Activated naive CD4-positive, alpha-beta T cell treated with anti-CD3 and anti-CD28 coated beads for 36 hours (primary cell): ENCODE data around the gene CACNA2D3. TPM values are rescaled to one million over a fixed set of nuclear protein-coding genes. Genes with fewer than 3 reads are reported as not detected.

ENCODE experiments used
- CTCF ChIA-PET: fragments of 350-600 bp; sonication (Branson Sonifier 250); formaldehyde crosslinking; loops from one replicate; lab custom pipeline; 2021; ENCODE audit warnings: antibody characterized with exemption; lab: Charles Lee
- DNase-seq: peaks from one replicate; pipeline ENCODE4 v3.0.0-alpha.2; 2020
- H3K27ac Mint-ChIP-seq: one replicate; pipeline ENCODE4 v1.8.0; 2021; ENCODE audit warnings: mild to moderate bottlenecking, mixed read lengths
- H3K27me3 Mint-ChIP-seq: one replicate; pipeline ENCODE4 v1.8.0; 2021; ENCODE audit warnings: low read depth, mixed read lengths
- H3K36me3 Mint-ChIP-seq: one replicate; pipeline ENCODE4 v1.8.0; 2021; ENCODE audit warnings: low read depth, mixed read lengths
- H3K4me1 Mint-ChIP-seq: one replicate; pipeline ENCODE4 v1.8.0; 2021; ENCODE audit warnings: low read depth, mixed read lengths
- H3K4me3 Mint-ChIP-seq: one replicate; pipeline ENCODE4 v1.8.0; 2021; ENCODE audit warnings: mild to moderate bottlenecking, moderate library complexity, mixed read lengths
- H3K9me3 Mint-ChIP-seq: one replicate; pipeline ENCODE4 v1.8.0; 2021; ENCODE audit warnings: mixed read lengths
- intact Hi-C: fragments of 100-400 bp; cut with micrococcal nuclease; formaldehyde crosslinking; loops from one replicate; pipeline ENCODE4 v1.15.1; 2023
- total RNA-seq, 2 experiments: library from RNA; stranded (reverse); gene quantifications; one replicate each; pipeline ENCODE4 v1.2.3, GENCODE V29; 2021

The CACNA2D3 gene
- total RNA-seq, 2 experiments from 2014 or later, result not detected

DNA sequence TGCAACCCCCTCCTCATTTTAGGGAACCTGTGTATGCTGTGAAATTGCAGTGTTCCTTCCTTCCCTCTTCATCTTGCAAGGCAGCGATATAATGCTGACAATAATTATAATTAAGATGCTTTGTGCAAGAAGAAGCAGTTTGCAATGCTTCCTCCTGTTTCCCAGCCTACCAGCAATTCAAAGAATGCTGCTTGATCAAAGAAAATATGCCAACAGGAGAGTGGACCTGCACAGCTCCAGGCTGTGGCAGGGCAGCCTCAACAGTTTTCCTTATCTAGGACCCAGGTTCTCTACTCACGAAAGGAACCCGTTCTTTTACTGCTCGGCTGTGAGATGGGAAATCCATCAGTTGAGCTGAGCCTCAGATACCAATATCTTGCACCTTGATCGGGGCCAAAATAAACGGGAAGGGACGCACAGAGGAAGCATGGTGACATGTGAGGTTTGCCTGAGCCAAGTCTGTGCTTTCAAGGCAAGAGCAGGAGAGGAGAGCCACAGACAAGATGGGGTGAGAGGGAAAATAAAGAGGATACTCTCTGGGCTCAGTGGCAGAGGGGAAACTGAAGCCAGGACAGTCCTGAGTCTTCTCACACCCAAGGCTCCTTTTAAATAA is 828.1 kb downstream of the CACNA2D3 start:
- no peak overlapping the region for H3K4me3 Mint-ChIP-seq
- peaks cover 2% of the 10 kb centered on the region for H3K9me3 Mint-ChIP-seq
- no peaks in the 10 kb centered on the region for H3K4me1 Mint-ChIP-seq
- H3K36me3 Mint-ChIP-seq, result no peaks in the 10 kb centered on the region
- CTCF ChIA-PET, result no interaction called here
- no peak overlapping the region for H3K27ac Mint-ChIP-seq
- DNase-seq, result no peak
- H3K27me3 Mint-ChIP-seq, result no peaks in the 10 kb centered on the region
- intact Hi-C loops, result no loop called here

DNA sequence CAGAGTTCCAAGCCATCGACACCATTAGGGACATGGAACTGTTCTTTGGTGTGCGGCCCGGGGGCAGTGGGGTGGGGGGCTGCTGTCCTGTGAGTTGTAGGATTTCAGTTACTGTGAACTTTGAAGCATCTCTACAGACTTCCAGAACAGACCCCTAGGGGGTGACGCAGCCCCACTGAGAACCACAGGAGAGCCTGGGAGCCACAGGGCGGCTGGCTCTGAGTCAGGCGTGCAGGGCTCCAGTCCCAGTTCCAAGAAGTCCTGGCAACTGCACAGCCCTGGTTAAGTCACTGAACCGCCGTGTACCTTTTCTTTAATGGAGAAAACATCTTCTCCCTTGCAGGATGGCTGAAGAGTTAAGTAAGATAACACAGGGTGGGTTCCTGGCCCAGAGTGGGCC is 829.1 kb downstream of the CACNA2D3 start:
- Mint-ChIP-seq H3K27me3 (no peaks in the 10 kb centered on the region), H3K27ac (no peak overlapping the region), H3K4me1 (no peaks in the 10 kb centered on the region), H3K36me3 (no peaks in the 10 kb centered on the region), H3K4me3 (no peak overlapping the region), H3K9me3 (peaks cover 2% of the 10 kb centered on the region)
- CTCF ChIA-PET, result no interaction called here
- DNase-seq, result no peak
- intact Hi-C loops, result no loop called here

DNA sequence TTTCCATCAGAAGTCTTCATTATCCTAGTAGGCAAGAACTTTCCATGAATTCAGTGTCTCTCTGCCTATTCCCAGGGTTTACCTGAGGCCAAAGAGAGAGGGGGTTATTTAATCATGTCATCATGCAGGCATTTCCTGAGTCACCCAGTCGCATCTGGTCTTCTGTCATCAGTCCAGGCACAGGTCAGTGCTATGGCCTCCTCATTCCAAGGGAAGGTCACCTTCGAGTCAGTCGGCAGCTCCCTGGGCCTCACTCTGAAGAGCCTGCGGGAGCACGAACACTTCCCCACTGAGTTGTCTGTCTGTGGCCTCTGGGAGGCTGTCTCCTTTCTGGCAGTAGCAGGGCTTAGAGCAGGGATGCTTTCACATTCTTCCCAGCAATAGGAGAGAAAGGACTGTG is 831.7 kb downstream of the CACNA2D3 start:
- Mint-ChIP-seq H3K27me3 (no peaks in the 10 kb centered on the region), H3K4me3 (no peak overlapping the region), H3K4me1 (no peaks in the 10 kb centered on the region), H3K9me3 (no peaks in the 10 kb centered on the region), H3K27ac (no peak overlapping the region), H3K36me3 (no peaks in the 10 kb centered on the region)
- CTCF ChIA-PET, result no interaction called here
- no peak for DNase-seq
- intact Hi-C loops, result no loop called here

DNA sequence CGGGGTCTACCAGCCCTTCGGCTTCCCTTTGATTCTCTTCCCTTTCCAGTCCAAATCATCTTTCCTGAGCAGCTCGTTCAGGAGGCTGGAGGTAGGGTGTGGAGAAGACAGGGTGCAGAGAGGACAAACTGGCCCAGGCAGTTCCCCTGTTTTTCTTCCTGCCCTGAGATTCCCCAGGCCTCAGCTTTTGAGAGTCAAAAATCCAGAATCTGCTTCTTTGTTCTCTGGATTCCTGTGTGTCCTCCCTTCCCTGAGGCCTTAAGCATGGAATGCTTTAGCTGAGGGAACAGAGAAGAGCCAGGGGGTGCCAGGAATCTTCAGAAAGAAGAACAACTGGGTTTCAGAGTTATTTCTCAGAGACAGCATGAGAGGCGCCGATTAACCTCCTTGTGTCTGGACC is 832.2 kb downstream of the CACNA2D3 start:
- no peak overlapping the region for H3K27ac Mint-ChIP-seq
- H3K4me1 Mint-ChIP-seq, result no peaks in the 10 kb centered on the region
- CTCF ChIA-PET, result no interaction called here
- H3K36me3 Mint-ChIP-seq, result no peaks in the 10 kb centered on the region
- H3K27me3 Mint-ChIP-seq, result no peaks in the 10 kb centered on the region
- no peak overlapping the region for H3K4me3 Mint-ChIP-seq
- H3K9me3 Mint-ChIP-seq, result no peaks in the 10 kb centered on the region
- intact Hi-C loops, result no loop called here
- no peak for DNase-seq

DNA sequence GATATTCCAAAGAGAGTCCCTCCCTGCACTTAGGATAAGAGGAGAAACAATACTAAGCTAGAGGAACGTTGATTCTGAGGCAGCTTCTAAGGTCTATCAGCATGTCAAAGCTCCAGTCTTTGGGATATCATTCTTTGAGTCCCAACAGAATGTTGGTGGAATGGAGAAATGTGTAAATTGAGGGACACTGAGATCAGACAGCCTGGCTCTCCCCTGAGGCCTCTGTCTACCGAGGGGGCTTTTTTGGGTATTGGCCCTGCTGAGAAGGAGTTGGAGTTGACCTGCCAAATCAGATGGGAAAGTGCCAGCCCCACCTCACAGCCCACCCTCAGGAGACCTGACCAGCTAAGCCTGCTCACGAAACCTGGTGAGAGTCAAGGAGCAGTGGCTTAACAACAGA is 833.1 kb downstream of the CACNA2D3 start:
- H3K27me3 Mint-ChIP-seq, result no peaks in the 10 kb centered on the region
- no peaks in the 10 kb centered on the region for H3K36me3 Mint-ChIP-seq
- H3K4me1 Mint-ChIP-seq, result no peaks in the 10 kb centered on the region
- DNase-seq, result no peak
- CTCF ChIA-PET, result no interaction called here
- intact Hi-C loops, result no loop called here
- H3K4me3 Mint-ChIP-seq, result no peak overlapping the region
- no peak overlapping the region for H3K27ac Mint-ChIP-seq
- H3K9me3 Mint-ChIP-seq, result no peaks in the 10 kb centered on the region

DNA sequence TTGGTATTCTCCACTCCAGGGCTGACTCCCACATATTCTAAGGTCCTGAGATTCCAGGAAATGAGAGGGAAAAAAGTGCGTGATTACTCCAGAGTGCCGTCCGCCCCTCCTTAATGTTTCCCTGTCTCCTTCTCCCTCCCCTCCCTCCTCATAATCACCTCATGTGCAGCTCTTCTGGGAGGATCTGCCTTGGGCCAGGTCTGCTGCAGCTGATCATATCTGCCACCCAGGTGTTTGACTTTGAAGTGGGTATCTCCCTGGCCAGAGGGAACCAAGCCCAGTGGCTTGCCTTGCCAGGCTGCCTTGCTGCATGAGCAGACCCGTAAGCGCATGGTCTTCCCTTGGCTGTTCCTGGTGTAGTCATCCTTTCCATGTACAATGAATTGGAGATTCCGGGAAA is 833.6 kb downstream of the CACNA2D3 start:
- H3K27ac Mint-ChIP-seq, result no peak overlapping the region
- DNase-seq, result no peak
- H3K9me3 Mint-ChIP-seq, result no peaks in the 10 kb centered on the region
- H3K36me3 Mint-ChIP-seq, result no peaks in the 10 kb centered on the region
- H3K4me1 Mint-ChIP-seq, result no peaks in the 10 kb centered on the region
- intact Hi-C loops, result no loop called here
- CTCF ChIA-PET, result no interaction called here
- H3K27me3 Mint-ChIP-seq, result no peaks in the 10 kb centered on the region
- H3K4me3 Mint-ChIP-seq, result no peak overlapping the region

DNA sequence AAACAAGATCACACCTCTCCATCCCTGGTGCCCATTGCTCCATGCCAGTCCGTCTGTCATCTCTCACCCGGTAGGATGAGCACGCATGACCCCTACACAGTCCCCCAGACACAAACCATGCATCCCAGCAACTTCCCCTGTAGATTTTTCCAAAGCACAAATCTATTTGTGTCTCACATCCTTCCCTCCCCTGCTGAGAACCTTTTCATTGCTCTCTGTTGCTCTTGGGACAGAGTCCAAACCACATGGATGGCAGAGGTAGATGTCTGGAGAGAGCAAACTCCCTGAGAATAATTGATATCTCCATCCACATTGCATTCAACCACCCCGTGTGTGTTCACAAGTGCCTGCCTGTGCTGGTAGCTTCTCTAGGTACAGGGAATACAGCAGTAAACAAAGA is 835.4 kb downstream of the CACNA2D3 start:
- Mint-ChIP-seq H3K4me3 (no peak overlapping the region), H3K27me3 (no peaks in the 10 kb centered on the region), H3K9me3 (no peaks in the 10 kb centered on the region), H3K36me3 (no peaks in the 10 kb centered on the region), H3K4me1 (no peaks in the 10 kb centered on the region), H3K27ac (no peak overlapping the region)
- CTCF ChIA-PET, result no interaction called here
- intact Hi-C loops, result no loop called here
- DNase-seq, result no peak

DNA sequence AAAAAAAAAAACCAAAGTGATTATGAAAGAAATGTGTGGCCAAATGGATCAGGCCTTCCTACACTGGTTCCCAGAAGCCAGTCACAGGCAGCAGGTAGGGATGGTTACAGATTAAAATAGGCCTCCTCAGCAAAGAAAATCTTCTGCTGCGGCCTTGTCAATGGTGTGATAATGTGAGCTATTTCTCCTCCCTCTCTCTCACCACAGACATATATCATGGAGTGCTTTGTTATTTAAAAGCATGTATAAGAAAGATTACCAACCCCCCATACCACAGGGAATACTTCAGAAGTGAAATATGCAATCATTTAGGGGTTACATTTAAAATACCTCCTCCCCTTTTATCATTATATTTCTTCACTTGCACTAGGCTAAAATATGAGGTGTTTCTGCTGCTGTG is 837.7 kb downstream of the CACNA2D3 start:
- H3K36me3 Mint-ChIP-seq, result no peaks in the 10 kb centered on the region
- CTCF ChIA-PET, result no interaction called here

DNA sequence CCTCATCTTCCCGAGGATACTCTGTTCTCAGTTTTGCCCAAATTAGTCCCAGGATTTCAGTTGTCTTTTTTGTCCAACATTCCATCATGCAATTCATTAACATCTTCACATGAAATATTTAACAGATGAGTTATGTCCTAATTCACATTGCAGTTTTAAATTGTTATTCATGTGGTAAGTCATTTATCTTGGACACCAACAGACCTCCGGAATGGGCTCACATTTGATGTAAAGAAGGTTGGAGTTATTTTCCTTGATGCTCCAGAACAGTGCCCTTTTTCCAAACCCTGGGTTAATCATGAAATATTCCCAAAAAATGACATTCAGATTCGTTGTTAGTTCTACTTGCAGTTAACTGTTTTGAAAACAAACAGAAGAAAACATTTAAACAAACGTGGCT is 838.3 kb downstream of the CACNA2D3 start:
- Mint-ChIP-seq H3K4me3 (no peak overlapping the region), H3K36me3 (no peaks in the 10 kb centered on the region), H3K27me3 (peaks cover 5% of the 10 kb centered on the region), H3K27ac (no peak overlapping the region), H3K4me1 (no peaks in the 10 kb centered on the region), H3K9me3 (no peaks in the 10 kb centered on the region)
- CTCF ChIA-PET, result no interaction called here
- no peak for DNase-seq
- intact Hi-C loops, result no loop called here

More for the DNA sequence above, 837.7 kb downstream of the CACNA2D3 start:
- no peaks in the 10 kb centered on the region for H3K4me1 Mint-ChIP-seq
- intact Hi-C loops, result no loop called here
- H3K27me3 Mint-ChIP-seq, result no peaks in the 10 kb centered on the region
- H3K9me3 Mint-ChIP-seq, result no peaks in the 10 kb centered on the region
- H3K4me3 Mint-ChIP-seq, result no peak overlapping the region
- H3K27ac Mint-ChIP-seq, result no peak overlapping the region
- DNase-seq, result no peak

DNA sequence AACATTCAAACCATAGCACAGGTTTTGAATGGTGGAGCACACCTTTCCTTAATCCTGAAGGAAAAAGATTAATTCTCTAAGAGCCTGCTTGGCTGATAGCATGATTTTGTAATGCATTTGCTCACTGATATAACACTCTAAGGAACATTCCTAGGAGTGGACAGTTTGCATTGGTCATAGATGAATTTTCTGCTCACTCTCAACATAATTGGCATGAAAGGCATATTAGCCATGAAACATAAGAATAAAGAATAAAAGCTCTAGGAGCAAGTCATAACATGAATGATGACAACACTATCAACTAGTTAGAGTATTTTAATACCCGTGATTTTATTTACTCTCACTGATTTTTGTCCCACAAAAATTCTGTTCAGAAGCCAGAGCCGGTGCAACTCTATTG is 839.8 kb downstream of the CACNA2D3 start:
- no peak overlapping the region for H3K4me3 Mint-ChIP-seq
- no peaks in the 10 kb centered on the region for H3K9me3 Mint-ChIP-seq
- intact Hi-C loops, result no loop called here
- H3K36me3 Mint-ChIP-seq, result no peaks in the 10 kb centered on the region
- no peaks in the 10 kb centered on the region for H3K4me1 Mint-ChIP-seq
- DNase-seq, result no peak
- no peak overlapping the region for H3K27ac Mint-ChIP-seq
- CTCF ChIA-PET, result no interaction called here
- peaks cover 8% of the 10 kb centered on the region for H3K27me3 Mint-ChIP-seq

DNA sequence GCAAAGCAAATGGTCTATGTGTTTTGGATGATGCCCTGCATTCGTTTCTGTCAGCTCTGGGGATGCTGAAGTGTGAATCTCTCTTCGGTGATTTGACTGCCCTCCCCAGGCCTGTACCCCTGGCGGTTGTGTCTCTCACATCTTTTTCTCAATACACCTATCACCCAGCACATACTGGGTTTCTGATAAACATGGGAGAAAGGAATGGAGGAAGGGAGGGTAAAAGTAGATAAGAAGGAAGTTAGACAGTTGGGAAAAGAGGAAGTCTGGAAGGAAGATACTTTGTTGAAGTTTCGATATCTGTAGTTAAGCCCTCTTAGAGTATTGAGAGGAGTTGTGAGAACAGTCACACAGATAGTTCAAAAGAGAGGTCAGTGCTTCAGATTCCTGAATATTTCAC is 841.3 kb downstream of the CACNA2D3 start:
- H3K36me3 Mint-ChIP-seq, result no peaks in the 10 kb centered on the region
- H3K9me3 Mint-ChIP-seq, result no peaks in the 10 kb centered on the region
- peaks cover 8% of the 10 kb centered on the region for H3K27me3 Mint-ChIP-seq
- no peak for DNase-seq
- CTCF ChIA-PET, result no interaction called here
- intact Hi-C loops, result no loop called here
- H3K4me3 Mint-ChIP-seq, result no peak overlapping the region
- no peak overlapping the region for H3K27ac Mint-ChIP-seq
- H3K4me1 Mint-ChIP-seq, result no peaks in the 10 kb centered on the region

DNA sequence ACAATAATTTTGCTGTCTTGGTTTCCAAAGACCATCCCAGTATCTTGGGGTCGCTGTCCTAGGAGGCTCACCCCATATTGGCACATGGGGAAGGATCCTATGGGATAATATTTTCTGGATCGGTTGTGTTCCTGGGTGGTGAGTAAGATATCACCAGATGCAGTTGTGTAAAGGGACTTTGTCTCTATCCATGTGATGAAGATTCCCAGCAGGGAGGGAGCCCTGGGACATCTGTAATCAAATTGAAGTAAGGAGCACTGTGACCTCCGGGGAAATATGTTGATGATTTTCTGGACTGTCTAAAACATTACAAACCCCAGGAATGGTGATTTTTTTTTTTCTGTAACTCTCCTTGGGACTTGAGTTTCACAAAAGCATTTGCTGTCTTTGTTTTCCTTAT is 841.7 kb downstream of the CACNA2D3 start:
- CTCF ChIA-PET, result no interaction called here
- no peaks in the 10 kb centered on the region for H3K9me3 Mint-ChIP-seq
- no peak overlapping the region for H3K27ac Mint-ChIP-seq
- no peaks in the 10 kb centered on the region for H3K4me1 Mint-ChIP-seq
- no peaks in the 10 kb centered on the region for H3K36me3 Mint-ChIP-seq
- no peak for DNase-seq
- peaks cover 8% of the 10 kb centered on the region for H3K27me3 Mint-ChIP-seq
- no peak overlapping the region for H3K4me3 Mint-ChIP-seq
- intact Hi-C loops, result no loop called here

DNA sequence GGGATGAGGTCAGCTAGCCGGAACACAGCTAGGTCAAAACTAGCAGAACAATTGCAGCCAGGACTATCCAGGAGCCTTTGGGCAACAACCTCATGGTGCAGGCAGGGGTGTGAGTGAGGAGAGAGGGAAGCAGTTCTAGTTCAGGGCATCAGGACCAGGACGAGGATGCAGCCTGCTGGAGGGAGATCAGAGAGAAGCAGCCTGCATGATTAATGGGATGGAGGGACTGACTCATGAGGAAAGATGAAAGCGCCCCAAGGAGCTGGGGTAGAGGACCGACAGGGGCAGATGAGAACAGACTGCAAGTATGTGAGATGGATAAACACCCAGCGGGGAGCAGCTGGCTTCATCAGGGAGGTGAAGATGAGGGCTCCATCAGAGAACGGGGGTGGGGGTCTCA is 843.4 kb downstream of the CACNA2D3 start:
- intact Hi-C loops, result no loop called here
- Mint-ChIP-seq H3K4me1 (no peaks in the 10 kb centered on the region), H3K4me3 (no peak overlapping the region), H3K36me3 (no peaks in the 10 kb centered on the region), H3K9me3 (no peaks in the 10 kb centered on the region), H3K27me3 (peaks cover 8% of the 10 kb centered on the region), H3K27ac (no peak overlapping the region)
- DNase-seq, result no peak
- CTCF ChIA-PET, result interaction anchor here (0.6 kb wide), 1 partner anchor 32 kb away, joined by 4 read pairs; no protein-coding TSS in a partner anchor
